Measurements from ENCODE around the gene HDAC8.
"Not testable (repeated sequence)": the region's sequence is repeated elsewhere in the genome, so short reads cannot be mapped to it uniquely, and the experiment has no call there.

The HDAC8 gene

GRCh38 chrX:72449034-72449433, 123.6 kb downstream of the HDAC8 start:
- not testable (repeated sequence) for DNase-seq

GRCh38 chrX:72440764-72441163, 131.9 kb downstream of the HDAC8 start:
- not testable (repeated sequence) for DNase-seq

DNA sequence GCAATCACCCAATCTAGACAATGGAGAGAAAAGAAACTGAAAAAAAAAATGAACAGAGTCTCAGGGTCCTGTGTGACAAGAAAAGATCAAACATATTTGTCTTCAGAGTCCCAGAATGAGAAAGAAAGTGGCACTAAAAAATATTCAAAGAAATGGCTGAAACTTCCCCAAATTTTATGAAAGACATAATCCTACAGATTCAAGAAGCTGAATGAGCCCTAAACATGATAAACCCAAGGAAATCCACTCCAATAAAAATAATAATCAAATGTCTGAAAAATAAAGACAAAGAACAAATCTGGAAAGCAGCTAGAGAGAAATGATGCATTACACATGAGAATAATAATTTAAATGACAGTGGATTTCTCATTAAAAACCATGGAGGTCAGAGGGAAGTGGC, 136.6 kb downstream of the HDAC8 start:
- no peak for DNase-seq

DNA sequence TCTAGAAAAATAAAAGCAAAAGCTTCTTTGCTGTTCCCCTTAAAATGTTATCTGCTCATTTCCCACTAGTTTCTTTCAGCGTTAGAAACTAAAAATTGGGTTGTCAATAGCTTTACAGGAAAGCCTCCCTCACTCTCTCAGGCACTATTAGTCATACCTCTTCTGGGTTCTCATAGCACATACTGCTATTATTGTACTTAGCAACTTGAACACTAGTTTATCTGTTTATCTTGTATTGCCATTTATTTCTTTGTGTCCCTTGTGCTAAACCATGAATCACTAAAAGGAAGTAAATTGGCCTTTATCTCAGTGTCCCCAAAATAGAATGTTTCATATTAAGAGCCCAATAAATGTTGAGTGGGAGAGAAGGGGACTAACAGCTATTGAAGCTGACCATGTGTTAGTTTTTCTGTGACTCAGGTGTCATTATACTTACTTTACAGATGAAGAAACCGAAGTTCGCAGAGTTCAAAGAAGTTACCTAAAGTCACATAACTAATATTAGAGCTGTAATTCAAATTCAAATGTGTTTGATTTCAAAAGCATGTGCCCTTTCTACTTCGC, 142.2 kb downstream of the HDAC8 start:
- DNase-seq = no peak

- DNase-seq = no peak
Observed at GRCh38 chrX:72421797-72422196, 150.8 kb downstream of the HDAC8 start.

DNA sequence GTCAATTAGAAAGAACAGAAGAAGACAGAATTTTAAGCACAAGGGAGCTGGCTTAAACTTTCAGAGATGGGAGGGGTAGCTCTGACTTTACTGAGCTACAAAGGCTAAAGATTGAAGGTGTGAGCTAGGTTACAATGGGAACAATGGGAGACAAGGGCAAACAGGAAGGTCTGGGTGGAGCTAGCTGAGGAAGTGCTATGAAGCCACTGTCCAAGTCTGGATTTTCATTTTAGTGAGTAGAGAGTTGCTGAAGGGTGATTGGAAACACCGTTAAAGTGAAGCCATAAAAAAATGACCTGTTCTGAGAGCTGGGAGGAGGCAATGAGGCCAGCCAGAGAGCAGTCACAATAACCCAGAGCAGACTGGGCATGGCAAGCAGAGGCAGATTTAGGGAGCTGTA, 162.7 kb downstream of the HDAC8 start:
- no peak for DNase-seq

GRCh38 chrX:72408885-72409284, 163.8 kb downstream of the HDAC8 start:
- DNase-seq = no peak

DNA sequence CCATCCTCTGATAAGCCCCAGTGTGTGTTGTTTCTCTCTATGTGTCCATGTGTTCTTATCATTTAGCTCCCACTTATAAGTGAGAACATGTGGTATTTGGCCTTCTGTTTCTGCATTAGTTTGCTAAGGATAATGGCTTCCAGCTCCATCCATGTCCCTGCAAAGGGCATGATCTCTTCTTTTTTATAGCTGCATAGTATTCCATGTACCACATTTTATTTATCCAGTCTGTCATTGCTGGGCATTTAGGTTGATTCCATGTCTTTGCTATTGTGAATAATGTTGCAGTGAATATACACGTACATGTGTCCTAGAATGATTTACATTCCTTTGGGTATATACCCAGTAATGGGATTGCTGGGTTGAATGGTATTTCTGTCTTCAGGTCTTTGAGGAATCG, 167.5 kb downstream of the HDAC8 start:
- DNase-seq = not testable (repeated sequence)

DNA sequence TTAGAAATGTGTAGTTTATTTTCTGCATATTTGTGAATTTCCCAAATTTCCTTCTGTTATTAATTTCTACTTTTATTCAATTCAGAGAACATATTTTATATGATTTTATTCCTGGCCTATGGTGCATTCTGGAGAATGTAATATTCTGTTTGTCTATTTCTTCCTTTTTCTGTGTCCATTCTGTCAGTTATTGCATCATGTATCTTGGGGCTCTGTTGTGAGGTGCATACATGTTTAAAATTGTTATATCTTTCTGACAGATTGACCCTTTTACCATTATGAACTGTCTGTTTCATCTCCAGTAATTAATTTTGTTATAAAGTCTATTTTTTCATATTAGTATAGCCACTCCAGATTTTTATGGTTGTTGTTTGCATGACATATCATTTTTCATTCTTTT, 170.0 kb downstream of the HDAC8 start:
- DNase-seq = no peak

- DNase-seq = no peak
Observed at GRCh38 chrX:72399816-72400215, 172.8 kb downstream of the HDAC8 start.

DNA sequence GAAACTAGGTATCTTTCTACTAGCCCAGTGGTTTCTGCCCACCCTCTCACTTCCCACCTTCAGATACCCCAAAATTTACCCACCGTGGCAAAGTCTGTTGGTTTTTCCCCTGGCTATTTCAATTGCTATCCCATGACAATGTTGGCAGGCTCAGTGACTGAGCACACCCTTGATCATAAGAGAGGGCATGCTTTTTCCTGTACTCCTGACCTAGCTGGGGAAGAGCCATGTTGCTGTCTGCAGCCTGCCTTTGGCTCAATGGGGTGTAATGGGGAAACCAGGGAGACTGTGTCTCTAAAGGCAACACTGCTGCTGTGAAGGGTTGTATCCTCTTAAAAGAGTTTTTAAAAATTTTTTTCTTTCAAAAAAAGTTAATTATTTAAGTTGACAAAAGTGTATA, 176.5 kb downstream of the HDAC8 start:
- DNase-seq = no peak

DNA sequence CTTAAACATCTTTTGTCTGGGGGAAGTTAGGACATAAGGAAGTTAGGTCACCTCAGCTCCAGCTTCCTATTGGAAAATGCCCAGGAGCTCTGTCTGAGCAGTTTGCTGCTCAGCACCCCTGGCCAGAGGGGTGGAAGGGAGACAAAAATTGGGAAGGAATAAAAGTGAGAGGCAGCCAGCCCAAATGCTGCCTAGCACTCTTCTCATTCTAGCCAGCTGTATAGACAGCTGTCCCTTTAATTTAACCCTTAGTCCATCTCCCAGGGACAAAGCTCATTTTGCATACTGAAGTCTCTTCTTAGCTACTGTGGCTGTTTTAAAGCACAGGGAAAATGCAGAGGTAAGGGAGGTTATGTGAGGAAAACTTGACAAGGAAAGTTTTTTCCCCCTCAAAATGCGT, 177.4 kb downstream of the HDAC8 start:
- DNase-seq = no peak

DNA sequence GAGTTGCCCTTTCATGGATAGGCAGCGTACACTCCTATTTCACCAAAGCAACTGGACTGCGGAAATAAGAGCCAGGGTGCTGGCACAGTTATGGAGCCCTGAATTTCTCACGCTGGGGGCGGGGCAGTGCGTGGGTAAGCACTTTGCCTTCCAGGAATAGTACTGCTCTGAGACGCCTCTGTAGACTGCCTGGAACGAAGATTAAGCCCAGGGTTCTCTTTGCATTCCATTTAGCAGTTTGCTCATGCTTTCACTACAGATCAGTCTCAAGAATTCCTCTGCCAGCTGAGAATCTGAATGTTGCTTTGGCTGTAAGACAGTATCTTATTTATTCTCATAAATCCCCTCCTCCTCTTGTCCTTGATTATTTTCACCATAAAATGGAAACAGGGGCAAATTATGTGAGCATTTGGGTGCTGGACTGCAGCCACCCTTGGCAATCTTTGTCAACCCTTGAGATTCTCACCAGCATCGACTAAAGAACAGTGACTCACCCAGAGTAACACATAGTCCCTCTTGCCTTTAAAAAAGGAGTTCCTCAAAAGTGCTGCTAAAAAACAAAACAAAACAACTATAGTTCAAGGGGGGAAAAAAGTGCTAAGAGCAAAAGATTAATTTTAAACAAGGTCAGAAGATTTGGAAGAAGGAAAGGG, 178.0 kb downstream of the HDAC8 start:
- DNase-seq = no peak

- no peak for DNase-seq
Observed at GRCh38 chrX:72393836-72394517, 178.7 kb downstream of the HDAC8 start.

GRCh38 chrX:72392816-72393800, 179.5 kb downstream of the HDAC8 start:
- no peak for DNase-seq

DNA sequence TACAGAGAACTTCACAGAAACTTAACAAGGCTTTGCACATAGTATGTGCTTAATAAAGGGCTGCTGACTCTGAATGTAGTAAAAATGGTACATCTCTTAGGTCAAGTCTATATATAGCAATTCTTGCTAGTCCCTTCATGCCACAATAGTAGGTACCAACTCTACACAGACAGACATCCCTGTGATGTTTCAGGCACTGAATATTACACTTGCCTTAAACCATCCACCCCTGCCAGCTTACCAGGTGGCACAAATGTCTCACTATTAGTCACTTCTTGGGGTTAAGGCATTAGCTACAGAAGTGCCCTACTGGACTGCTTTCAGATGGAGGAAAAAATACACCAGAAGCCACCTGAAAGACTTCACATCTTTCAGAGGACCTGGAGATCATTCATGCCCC, 180.6 kb downstream of the HDAC8 start:
- no peak for DNase-seq

GRCh38 chrX:72387247-72387646, 185.4 kb downstream of the HDAC8 start:
- DNase-seq = no peak

GRCh38 chrX:72382202-72382595, 190.4 kb downstream of the HDAC8 start:
- no peak for DNase-seq

DNA sequence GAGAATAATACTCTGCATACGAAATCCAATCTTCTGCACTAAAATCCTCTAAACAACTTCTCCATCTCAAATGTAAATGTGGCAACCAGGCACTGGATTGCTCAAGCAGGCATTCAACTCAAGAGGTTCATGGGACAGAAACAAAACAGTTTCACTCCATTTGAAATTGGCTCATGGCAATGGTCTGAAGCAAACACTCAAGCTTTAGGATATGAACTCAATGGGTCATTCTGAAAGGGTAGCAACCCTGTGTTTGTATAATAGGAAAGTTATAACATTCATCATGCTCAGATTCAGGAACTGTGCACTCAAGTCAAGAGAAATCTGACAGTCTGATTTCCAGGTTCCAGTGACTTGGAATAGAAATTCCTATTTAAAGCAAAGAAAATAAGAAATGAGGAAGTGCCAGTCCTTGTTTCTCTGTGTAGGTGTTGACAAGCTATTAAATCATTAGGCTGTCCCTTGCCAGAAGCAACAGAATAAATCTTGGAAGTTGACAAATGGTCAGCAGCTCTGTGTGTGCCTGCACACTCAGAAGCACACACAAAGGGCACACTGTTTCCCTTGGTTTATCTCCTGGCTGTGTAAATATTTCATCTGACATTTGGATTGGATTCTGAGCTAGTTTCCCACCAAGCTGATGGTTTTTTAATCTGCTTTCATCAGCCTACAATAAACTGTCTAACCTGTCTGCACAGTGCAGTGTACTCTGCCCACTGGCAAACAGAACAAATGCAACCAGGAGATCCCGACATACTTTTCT, 191.0 kb downstream of the HDAC8 start:
- no peak for DNase-seq

- no peak for DNase-seq
Observed at GRCh38 chrX:72376124-72376523, 196.5 kb downstream of the HDAC8 start.

DNA sequence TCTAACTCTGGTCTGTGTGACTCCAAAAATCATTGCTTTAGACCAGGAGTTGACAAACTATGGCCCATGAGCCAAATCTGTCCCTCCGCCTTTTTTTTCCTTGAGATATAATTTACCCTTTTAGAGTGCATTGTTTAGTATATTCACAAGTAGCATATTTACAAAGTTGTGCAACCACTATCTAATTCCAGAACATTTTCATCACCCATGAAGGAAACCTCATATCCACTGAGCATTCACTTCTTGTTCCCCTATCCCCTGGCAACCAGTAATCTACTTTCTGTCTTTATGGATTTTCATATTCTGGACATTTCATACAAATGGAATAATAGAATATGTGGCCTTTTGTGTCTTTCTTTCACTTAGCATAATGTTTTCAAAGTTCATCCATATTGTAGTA, 199.5 kb downstream of the HDAC8 start:
- no peak for DNase-seq

GRCh38 chrX:72372735-72373134, 199.9 kb downstream of the HDAC8 start:
- no peak for DNase-seq

DNA sequence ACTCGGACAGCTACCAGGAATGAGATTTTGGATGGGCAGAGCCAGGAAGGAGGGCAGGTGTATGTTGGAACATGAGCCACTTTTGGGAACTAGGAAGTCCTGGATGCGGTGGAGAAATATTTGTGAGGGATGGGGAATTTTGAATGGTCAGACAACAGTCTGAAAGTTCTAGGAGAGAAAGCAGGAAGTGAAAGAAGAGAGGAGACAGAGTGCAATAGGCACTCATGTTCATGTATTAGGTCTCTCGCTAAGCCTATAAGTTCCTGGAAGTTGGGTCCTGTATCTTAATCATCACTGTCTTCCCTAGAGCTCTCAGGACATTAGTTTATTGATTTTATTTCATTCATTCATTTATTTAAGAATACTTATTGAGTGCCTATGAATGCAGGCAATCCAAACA, 201.2 kb downstream of the HDAC8 start:
- DNase-seq = no peak

Data from NCI-H748 treated with DMSO at 0.1 percent for 48 hours (cell line).